OCI-M2 (cell line): ENCODE data around the gene URB2.

Source experiments
- DNase-seq: peaks from one replicate; lab custom pipeline; 2025; ENCODE audit not compliant: unreplicated experiment; lab: John Stamatoyannopoulos, UW

Gene URB2

DNA sequence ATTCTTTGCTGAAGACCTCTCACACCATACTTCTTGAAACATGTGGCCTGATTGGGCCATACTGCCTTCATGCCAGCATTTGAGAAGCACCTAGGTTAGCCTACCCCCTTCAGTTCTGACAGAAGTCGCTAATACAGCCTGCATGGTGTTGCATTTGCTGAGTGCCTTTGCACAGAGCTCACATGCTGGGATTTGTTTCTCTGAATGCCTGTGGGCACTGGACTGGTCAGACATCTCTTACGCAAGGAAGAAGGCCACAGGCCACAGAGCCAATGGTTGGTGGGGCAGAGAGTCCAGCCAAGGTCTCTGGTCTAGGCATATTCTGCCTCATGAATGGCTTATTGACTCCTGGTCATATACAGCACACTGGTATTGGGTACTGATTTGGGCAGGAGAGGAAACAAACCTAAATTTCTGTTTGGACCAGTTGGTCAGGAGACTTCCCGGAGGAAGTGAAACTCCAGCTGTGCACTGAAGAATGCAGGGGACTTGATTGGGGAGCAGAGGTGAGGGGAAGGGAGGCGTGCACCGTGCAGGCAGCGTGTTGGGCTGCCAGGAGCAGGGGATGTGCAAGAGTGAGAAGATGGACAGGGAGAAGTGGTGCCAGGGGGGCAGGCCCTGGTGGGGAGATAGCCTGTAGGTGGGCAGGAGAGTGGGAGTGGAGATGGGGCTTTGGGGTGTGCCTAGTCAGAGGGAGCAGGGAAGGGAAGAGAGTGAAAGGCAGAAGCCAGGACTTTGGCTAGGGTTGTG lies 18.1 kb downstream of the URB2 start:
- DNase-seq, result no peak

DNA sequence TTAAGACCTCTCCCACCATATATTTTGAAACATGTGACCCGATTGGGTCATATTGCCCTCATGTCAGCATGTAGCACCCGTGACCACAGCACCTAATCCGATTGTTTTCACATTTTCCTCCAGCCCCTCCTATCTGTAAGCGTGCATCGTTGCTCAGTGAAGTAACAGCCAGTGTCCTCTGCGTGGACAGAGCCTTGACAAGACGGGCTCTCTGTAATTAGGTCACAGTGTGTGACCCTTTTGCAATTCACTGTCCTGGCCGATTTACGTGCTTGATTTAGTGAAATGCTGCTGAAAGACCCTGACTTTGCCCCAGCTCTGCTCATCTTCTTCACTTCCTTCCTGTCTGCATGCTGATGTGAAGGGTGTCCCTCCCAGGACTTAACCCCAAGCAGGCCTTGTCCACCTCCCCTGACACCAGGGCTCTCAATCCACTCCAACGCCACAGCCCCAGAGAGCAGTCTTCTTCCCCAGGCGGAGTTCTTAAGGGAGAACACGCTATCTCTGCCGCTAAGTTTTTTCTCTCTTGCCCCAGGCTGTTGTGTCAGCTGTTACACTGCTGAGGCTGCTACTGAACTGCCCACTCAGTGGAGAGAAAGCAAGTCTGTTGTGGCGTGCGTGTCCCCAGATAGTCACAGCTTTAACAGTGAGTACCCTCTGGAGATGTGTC lies 19.4 kb downstream of the URB2 start:
- DNase-seq, result no peak

DNA sequence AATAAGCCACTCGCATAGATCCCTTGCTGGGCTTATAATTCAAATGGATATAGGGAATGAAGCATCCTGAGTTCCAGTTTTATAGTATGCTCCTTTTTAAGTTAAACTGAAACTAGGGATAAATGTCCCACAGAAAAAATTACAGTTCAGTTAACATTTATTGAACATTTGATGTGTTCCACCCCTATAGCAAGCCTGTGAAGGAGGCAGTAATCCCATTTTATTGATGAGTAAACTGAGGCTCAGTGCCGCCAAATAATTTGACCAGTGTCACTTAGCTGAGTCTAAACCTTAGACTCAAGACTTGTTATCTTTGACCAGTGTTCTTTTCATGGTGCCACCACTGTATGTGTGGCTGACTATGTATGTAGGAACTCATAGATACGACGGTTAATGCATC lies 22.4 kb downstream of the URB2 start:
- no peak for DNase-seq

DNA sequence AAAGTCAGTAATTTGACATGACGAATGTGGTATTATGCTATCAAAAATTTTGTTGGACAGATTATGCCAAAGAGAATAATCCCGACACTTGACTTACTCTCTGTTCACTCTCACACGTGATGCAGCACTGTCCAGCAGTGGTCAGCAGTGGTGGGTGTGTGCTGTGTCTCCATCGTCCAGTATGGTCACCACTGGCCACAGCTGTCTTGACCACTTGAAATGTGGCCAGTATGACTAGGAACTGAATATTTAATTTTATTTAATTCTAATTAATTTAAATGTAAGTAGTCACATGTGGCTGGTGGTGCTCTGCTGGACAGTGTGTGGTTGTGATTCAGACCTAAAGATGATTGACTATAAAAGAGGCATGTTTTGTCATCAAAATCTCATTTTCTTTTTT lies 24.0 kb downstream of the URB2 start:
- DNase-seq, result no peak

DNA sequence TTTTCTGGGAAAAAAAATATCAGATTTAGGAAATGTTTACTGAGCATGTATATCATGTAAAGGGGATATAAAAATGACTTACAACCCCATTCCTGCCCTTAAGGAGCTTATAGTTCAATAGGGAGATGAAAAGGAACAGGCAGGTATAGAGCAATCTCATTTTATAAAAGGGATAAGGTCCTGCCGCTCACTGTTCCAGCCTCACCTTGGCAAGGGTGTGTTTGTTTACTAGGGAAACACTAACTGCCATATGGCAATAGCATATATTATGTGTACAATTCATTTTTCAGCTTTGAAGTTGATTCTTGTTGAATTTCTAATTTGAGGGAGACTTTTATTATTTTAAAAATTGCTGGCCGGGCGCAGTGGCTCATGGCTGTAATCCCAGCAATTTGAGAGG lies 25.5 kb downstream of the URB2 start:
- no peak for DNase-seq

DNA sequence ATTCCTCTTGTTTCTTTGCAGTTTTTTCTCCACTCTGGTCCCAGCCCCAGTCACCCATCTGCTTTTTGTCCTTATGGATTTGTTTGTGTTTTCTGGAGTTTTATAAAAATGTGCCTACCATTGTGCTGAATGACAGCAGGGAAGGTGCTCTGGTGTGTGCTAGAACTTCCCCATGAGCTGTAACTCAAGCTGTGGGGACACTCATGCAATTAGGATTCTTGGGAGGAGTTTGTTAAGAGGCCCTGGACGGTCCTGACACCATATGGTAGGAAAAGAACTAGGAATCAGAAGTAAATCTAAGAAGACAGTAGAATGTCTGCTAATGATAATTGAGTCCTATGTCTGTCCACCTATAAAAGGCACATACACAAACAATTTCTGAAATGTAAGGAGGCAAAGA lies 27.4 kb downstream of the URB2 start:
- DNase-seq, result no peak

DNA sequence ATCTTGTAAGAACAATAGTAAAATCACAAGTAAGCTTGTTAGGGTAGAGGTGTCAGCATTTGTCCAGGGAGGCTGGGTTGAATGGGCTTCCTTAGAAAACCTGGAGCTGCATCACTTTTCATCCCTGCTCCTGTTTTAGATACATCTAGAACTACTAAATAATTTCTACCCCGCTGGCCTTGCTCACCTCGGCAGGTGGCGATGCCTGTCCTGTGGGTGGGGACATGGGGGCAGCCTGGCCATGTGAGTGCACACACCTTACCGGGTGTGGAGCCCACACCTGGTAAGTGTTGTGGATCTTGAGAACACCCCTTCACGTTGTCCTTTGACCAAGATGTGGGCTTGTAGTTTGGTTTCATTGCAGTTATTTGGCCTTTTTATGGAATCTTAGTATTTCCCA lies 29.7 kb downstream of the URB2 start:
- DNase-seq, result no peak

DNA sequence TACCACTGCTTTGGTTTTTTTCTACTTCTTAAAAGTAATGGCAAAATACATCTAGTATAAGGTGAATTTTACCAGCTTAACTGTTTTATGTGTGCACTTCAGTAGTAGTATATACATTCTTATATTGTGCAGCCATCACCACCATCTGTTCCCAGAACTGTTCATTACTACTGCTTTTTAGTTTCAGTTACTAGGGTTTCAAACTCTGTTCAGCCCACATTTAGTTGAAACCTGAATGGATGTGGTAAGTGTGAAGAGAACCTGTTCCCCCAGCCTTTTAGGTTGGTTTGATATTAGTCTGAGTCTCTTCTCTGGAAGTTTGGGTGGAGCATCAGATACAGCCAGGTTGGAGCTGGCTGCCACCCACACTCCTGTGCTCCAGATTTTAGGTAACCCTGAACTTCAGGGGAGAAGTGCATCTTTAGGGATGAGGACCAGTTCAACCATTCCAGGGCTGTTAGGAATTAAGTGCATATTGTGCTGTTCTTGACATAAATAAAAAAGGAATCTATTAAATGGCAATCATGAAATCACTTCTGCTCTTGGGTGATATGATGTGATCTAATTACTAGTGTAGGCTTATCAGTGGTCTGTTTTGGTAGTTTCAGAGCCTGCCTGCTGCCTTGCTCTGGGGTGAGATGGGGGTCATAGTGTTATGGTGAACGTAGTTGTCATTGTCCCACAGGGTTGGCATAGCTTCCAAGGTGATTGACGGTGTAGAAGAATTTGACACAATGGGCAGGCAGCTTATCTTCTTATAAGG lies 32.1 kb downstream of the URB2 start:
- DNase-seq, result no peak

DNA sequence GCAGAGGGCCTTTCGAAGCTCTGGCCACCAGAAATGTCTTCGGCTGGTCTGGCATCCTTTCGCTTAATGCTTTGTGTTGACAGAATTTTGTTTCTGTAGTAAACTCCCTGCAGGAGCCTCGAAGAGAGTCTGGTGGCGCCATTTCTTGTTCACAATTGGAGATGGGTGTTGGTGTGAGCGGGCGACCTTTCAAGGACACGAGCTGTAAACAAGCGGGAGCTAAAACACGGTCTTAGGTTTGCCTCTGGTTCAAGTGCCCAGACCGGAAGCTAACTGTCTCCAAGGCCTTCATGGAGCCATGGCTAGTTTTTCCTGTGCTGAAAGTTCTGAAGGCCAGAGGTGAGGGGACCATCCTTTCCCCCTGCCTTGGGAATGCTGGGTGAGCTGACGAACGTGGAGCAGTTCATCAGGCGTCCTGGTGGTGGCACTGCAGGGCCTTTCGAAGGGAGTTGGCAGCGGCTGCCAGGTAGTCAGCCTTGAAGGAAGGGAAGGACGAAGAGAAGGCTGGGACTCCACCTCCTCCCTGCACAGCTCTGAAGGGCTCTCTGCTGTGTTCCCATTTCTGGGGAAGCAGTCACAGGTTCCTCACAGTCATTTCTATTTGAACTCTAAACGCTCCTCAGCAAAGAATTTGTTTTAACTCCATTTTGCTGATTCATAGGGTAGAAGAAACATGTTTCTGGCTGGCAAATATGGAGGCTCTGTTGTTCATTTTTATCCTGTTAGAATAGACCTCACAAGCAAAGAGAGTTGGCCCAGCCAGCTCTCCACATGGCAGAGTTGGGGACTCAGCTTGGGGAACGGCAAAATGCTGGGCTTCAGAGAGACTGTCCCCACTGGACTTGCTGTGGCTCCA lies 35.2 kb downstream of the URB2 start:
- no peak for DNase-seq

DNA sequence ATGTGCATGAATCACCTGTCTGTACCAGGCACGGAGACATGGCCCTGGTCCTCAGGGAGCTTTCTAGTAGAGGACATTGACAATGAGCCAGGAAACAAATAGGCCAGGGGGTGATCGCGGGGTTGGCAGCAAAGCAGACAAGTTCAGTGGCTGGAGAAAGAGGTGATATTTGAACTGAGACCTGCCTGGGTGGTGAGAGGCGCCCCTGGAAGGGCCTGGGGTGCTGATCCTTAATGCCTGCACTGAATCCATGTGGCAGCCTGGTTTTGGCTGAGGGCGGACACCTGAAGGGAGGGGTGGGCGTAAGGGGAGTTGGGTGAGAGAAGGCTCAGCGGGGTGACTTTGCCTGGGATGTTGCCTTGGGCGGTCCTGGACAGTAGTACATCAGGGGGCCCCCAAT lies 35.9 kb downstream of the URB2 start:
- no peak for DNase-seq

DNA sequence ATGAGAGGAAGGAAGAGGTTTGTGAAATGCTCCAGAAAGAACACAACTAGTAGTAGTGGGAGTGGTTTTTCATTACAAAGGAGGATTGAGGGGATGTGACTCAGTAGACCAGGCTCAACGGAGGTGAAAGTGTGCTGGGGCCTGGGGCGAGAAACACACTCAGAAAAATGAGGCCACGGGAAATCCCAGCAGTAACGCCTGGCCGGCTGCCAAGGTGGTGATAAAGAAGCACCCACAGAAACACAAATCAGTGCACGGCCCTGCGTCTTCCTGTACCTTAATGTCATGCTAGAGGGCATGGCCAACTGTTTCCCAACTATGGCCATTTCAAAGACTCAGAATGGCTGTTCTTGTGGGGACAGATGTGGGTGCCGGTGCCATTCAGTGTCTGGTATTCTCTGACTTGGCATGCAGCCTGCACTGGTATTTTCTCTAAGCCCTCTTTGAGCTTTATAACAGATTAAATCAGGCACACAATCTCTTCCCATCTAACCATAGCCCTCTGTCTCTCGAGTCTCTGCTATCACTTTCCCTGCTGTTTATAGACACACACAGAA lies 38.2 kb downstream of the URB2 start:
- no peak for DNase-seq

DNA sequence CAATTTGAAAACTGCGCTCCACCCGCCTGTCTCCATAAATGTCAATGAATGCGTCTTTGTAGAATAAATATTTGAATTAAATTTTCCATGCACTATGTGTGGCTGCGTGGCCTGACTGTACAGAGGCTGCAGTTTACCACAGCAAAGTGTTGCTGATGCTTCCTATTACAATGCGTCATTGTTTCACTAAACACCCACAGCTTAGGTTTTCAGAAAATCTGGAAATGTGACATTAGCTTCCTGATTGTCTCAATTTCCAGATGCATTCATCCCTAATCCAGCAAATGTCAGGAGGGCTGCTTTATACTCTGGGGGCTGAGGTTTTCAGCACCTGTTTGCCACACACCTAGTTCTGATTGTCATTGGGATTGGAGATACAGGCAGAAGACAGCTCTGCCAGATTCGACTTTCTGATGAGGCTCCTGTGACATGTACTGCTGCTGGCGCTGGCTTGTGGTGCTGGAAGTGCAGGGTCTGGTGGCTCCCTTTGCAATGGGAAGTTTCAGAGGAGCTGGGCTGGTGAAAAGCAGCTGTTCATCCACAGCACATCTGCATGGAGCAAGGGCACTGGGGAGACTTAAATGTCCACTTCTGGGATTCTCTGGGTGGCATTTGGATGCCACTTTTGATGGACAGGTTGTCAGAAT lies 40.0 kb downstream of the URB2 start:
- no peak for DNase-seq

DNA sequence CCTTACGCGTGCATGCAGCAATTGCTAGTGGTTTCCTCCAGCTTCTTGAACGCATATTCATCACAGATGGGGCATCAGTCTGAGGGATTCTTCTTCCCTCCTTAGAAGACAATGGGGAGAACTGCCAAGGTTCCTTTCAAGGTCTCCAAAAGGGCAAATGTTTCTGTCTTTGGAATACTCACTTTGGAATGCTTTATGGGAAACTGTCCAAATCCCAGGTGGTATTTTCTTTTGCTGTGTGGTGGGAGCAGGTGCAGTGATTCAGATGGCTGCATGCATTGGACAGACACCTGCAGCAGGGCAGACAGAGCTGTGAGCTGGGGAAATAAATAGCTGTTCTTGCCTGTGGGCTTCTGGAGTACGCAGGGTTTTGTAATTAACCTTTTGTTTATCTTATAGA lies 40.5 kb downstream of the URB2 start:
- no peak for DNase-seq

DNA sequence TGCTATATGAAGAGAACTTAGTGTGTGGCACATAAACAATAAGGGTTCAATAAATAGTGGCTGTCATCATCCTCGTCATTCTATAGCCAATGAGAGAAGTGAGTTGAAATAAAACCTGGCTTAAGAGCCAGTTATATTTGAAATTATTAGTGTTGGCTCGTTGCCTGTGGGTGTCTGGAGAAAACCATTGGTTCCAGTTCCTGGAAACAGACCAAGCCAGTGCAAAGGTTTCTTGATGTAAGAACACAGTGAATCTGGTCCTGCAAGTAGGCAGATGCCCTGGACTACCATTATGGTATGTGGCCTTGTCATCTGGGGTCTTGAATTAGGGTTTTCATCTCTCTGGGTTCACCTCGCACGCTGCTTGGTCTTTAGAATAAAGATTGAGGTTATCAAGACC lies 43.3 kb downstream of the URB2 start:
- no peak for DNase-seq

DNA sequence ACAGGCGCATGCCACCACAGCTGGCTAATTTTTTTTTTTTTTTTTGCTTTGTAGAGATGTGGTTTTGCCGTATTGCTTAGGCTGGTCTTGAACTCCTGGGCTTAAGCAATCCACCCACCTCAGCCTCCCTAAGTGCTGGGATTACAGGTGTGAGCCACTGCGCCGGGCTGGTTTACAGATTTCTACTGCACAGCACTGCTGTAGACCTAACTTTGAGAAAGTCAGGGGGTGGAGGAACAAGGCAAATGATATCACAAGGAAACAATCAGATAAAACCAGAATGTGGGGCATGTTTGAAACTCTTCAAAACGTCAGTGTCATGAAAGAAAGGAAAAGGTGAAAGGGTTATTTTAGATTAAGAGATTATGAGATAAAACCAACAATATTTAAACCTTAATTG lies 45.3 kb downstream of the URB2 start:
- DNase-seq, result no peak

DNA sequence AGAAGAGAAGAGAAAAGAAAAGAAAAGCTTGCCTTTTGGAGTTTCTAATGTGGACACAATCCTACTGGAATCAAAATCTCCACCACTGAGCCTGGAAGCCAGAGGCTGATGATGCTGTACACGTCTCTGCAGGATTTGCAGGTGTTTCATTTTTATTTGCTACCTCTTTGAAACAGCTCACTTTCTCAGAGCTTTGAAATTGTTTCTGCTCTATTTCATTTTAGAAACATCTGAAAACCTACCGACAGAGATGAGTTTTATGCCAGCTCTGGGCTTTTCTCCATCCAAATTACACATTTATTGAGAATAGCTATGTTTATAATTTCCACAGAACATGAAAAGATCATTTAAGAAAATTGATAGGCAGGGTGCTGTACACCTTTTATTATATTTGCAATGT lies 46.2 kb downstream of the URB2 start:
- no peak for DNase-seq

DNA sequence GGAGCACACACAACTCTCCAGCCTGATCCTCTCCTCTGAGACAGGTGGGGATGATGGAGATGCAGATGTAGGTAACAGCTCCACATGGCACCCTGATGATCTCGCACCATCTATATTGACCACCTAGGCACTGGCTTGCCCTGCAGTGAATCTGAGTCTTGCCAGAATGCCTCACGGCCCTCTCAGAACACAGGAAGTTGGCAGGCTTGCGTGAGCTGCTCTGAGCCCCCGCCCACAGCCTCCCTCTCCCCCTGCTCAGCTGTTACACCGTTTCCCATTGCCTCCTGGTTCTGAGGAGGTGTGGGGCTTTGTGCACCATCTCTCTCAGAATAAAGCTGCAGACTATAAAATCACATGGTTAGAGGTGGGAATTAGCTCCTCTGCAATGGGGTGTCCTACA lies 48.0 kb downstream of the URB2 start:
- DNase-seq, result no peak

DNA sequence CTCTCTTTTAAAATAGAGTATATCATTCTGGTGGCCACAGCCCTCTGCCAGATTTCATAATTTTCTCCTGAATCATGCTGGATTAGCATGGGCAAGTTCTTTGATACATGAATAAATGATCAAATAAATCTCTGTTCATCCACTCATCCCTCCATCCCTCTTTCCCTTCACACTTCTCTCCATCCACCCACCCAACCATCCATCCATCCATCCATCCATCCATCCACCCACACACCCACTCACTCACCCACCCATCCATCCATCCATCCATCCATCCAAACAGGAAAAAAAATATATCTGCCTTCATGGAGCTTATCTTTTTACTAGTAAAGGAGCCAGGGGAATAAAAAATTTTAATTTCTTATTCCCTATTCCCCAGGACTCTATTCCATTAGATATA lies 49.3 kb downstream of the URB2 start:
- DNase-seq, result no peak

DNA sequence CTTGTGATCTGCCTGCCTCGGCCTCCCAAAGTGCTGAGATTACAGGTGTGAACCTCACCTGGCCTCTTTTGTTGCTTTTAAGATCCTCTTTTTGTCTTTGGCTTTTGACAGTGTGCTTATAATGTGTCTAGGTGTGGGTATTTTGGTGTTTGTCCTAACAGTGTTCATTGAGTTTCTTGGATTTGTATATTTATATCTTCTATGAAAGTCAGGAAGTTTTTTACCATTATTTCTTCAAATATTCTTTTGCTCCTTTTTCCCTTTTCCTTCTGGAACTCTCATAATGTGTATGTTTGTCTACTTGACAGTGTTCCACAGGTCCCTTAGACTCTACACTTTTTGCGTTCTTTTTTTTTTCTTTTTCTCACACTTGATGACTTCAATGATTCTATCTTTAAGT lies 59.1 kb downstream of the URB2 start:
- DNase-seq, result no peak

DNA sequence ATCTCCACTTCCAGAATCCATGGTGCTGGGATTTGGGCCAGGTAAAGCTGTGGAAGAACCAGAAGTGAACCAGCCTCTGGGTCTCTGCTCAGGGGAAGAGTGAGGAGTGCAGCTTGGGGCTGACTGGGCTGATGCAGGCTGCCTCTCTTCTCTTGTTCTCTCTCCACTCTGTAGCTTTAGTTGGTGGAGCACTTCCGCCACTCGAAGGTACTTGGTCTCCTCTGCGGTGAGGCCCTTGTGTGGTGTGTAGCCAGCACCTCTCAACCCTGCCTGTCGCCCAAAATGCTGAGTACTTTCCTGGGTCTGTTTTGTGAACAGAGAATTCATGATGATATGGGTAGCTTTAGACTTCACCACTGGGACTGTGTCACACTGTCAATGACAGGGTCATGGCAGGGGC lies 63.2 kb downstream of the URB2 start:
- DNase-seq, result no peak

DNA sequence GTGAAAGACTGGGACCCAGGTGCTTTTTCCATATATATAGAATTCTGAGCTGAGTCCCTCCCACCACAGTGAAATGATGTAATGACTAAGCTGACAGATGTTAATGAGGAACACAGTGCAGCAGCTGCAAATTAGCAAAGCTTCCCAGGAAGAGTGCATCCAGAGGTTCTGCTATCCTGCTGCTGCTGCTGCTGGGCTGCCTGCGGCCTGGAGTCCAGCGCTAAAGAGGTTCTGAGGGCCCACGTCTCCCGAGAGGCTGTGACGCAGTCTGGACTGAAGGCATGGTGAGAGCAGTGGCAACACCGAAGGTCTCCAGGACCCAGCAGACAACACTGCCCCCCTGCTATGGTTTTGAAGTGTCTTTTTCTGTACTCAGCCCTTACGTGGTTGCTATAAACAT lies 63.9 kb downstream of the URB2 start:
- no peak for DNase-seq
